H9 (cell line): ENCODE measurements around the gene ULK4. TPM values are rescaled to one million over a fixed set of nuclear protein-coding genes. Genes with fewer than 3 reads are reported as not detected.

ENCODE experiments used
- DNase-seq: peaks from one replicate; pipeline ENCODE4 v3.0.0-alpha.2; 2017
- H2AFZ ChIP-seq: one replicate; pipeline ENCODE4 v1.6.1; 2013; ENCODE audit warnings: mild to moderate bottlenecking, low read length, control low read depth, moderate library complexity
- H2AK5ac ChIP-seq: 2 replicates; pipeline ENCODE4 v1.6.1; 2013; ENCODE audit warnings: low read length, control low read depth, mixed read lengths; ENCODE audit not compliant: insufficient read length
- H2BK120ac ChIP-seq: one replicate; pipeline ENCODE4 v1.6.1; 2013; ENCODE audit warnings: low read depth, mild to moderate bottlenecking, low read length, control low read depth, inconsistent platforms; ENCODE audit not compliant: poor library complexity, severe bottlenecking
- H2BK12ac ChIP-seq: 2 replicates; pipeline ENCODE4 v1.6.1; 2013; ENCODE audit warnings: low read length, control low read depth, mixed read lengths, low read depth; ENCODE audit not compliant: insufficient read length
- H2BK15ac ChIP-seq: 2 replicates; pipeline ENCODE4 v1.6.1; 2013; ENCODE audit warnings: low read depth, low read length, control low read depth
- H2BK20ac ChIP-seq: one replicate; pipeline ENCODE4 v1.6.1; 2013; ENCODE audit warnings: low read depth, mild to moderate bottlenecking, low read length, control low read depth, inconsistent platforms; ENCODE audit not compliant: poor library complexity, severe bottlenecking
- H2BK5ac ChIP-seq: 2 replicates; pipeline ENCODE4 v1.6.1; 2013; ENCODE audit warnings: low read length, control low read depth, mixed read lengths; ENCODE audit not compliant: insufficient read length
- H3K14ac ChIP-seq: 2 replicates; pipeline ENCODE4 v1.6.1; 2013; ENCODE audit warnings: low read length, control low read depth; ENCODE audit not compliant: insufficient read depth
- H3K18ac ChIP-seq: 2 replicates; pipeline ENCODE4 v1.6.1; 2013; ENCODE audit warnings: low read depth, mild to moderate bottlenecking, mixed read lengths, low read length, control low read depth; ENCODE audit not compliant: insufficient read length
- H3K23ac ChIP-seq: 2 replicates; pipeline ENCODE4 v1.6.1; 2013; ENCODE audit warnings: low read length, control low read depth, mixed read lengths, low read depth; ENCODE audit not compliant: insufficient read length
- H3K23me2 ChIP-seq: 2 replicates; pipeline ENCODE4 v1.6.1; 2013; ENCODE audit warnings: low read depth, mild to moderate bottlenecking, mixed read lengths, low read length, control low read depth; ENCODE audit not compliant: insufficient read length, poor library complexity, severe bottlenecking
- H3K27ac ChIP-seq: 2 replicates; pipeline ENCODE4 v1.5.1; 2013; ENCODE audit warnings: low read length, control low read depth, mixed read lengths, low read depth; ENCODE audit not compliant: insufficient read length
- H3K27me3 ChIP-seq: 2 replicates; pipeline ENCODE4 v1.6.1; 2013; ENCODE audit warnings: low read length, control low read depth, inconsistent platforms; ENCODE audit not compliant: insufficient read depth
- H3K4ac ChIP-seq: 2 replicates; pipeline ENCODE4 v1.6.1; 2013; ENCODE audit warnings: low read depth, mild to moderate bottlenecking, control low read depth, inconsistent platforms, low read length, moderate library complexity
- H3K4me1 ChIP-seq: 2 replicates; pipeline ENCODE4 v1.6.1; 2013; ENCODE audit warnings: low read length, control low read depth, inconsistent platforms; ENCODE audit not compliant: insufficient read depth
- H3K4me2 ChIP-seq: 2 replicates; pipeline ENCODE4 v1.6.1; 2013; ENCODE audit warnings: low read length, control low read depth, mixed read lengths; ENCODE audit not compliant: insufficient read length, insufficient read depth
- H3K56ac ChIP-seq: 2 replicates; pipeline ENCODE4 v1.6.1; 2013; ENCODE audit warnings: low read depth, mild to moderate bottlenecking, mixed read lengths, low read length, control low read depth; ENCODE audit not compliant: insufficient read length
- H3K79me1 ChIP-seq: 2 replicates; pipeline ENCODE4 v1.6.1; 2013; ENCODE audit warnings: low read depth, mild to moderate bottlenecking, moderate library complexity, low read length, control low read depth, inconsistent platforms; ENCODE audit not compliant: insufficient read depth, poor library complexity, severe bottlenecking
- H3K79me2 ChIP-seq: 2 replicates; pipeline ENCODE4 v1.6.1; 2013; ENCODE audit warnings: low read length, control low read depth, inconsistent platforms; ENCODE audit not compliant: insufficient read depth
- H3K9ac ChIP-seq: 2 replicates; pipeline ENCODE4 v1.6.1; 2013; ENCODE audit warnings: low read length, control low read depth, mixed read lengths; ENCODE audit not compliant: insufficient read length; ENCODE audit errors: extremely low read depth
- H3K9me3 ChIP-seq: one replicate; pipeline ENCODE4 v1.6.1; 2013; ENCODE audit warnings: low read depth, low read length, inconsistent platforms; ENCODE audit not compliant: control insufficient read depth
- H3T11ph ChIP-seq: one replicate; pipeline ENCODE4 v1.6.1; 2013; ENCODE audit warnings: mild to moderate bottlenecking, low read length, control low read depth, inconsistent platforms
- H4K20me1 ChIP-seq: one replicate; pipeline ENCODE4 v1.6.1; 2013; ENCODE audit not compliant: control insufficient read depth, insufficient read length, insufficient read depth
- H4K5ac ChIP-seq: 2 replicates; pipeline ENCODE4 v1.6.1; 2013; ENCODE audit warnings: low read depth, mild to moderate bottlenecking, mixed read lengths, low read length, control low read depth; ENCODE audit not compliant: insufficient read length
- H4K8ac ChIP-seq: replicated peaks from 2 replicates; pipeline ENCODE4 v1.6.1; 2013; ENCODE audit warnings: low read length, control low read depth, mixed read lengths, low read depth; ENCODE audit not compliant: insufficient read length
- H4K91ac ChIP-seq: 2 replicates; pipeline ENCODE4 v1.6.1; 2013; ENCODE audit warnings: low read depth, mild to moderate bottlenecking, moderate library complexity, mixed read lengths, low read length, control low read depth; ENCODE audit not compliant: insufficient read length
- H3K27ac Mint-ChIP-seq, 3 experiments: 2 replicates in 2 of 3; 3 replicates in 1 of 3; pipeline ENCODE4 v1.8.0; 2020 to 2021; ENCODE audit warnings: mixed read lengths in 3 of 3, mild to moderate bottlenecking in 1 of 3, moderate library complexity in 1 of 3
- H3K27me3 Mint-ChIP-seq: 2 replicates; pipeline ENCODE4 v1.8.0; 2021; ENCODE audit warnings: low read depth, mild to moderate bottlenecking, moderate library complexity, mixed read lengths
- H3K36me3 Mint-ChIP-seq, 3 experiments: 2 replicates in 2 of 3; 3 replicates in 1 of 3; pipeline ENCODE4 v1.8.0; 2020 to 2021; ENCODE audit warnings: low read depth in 3 of 3, mixed read lengths in 3 of 3; ENCODE audit not compliant: insufficient read depth in 1 of 3
- H3K4me1 Mint-ChIP-seq, 2 experiments: 2 replicates each; pipeline ENCODE4 v1.8.0; 2020; ENCODE audit warnings: mixed read lengths in 2 of 2
- H3K4me3 Mint-ChIP-seq, 2 experiments: 2 replicates in 1 of 2; 3 replicates in 1 of 2; pipeline ENCODE4 v1.8.0; 2020 to 2021; ENCODE audit warnings: mild to moderate bottlenecking in 2 of 2, mixed read lengths in 2 of 2, moderate library complexity in 1 of 2
- H3K9me3 Mint-ChIP-seq, 2 experiments: 2 replicates in 1 of 2; 3 replicates in 1 of 2; pipeline ENCODE4 v1.8.0; 2020; ENCODE audit warnings: mild to moderate bottlenecking in 2 of 2, mixed read lengths in 2 of 2, moderate library complexity in 1 of 2
- CTCF ChIP-seq: fragments of 200-600 bp; sonication (generic); conservative IDR thresholded peaks from 3 replicates; pipeline ENCODE4 v1.8.0; 2021; ENCODE audit warnings: antibody characterized with exemption, mild to moderate bottlenecking
- WGBS: extraction: QIAGEN DNeasy Blood & Tissue Kit; methylation state at CpG from one replicate; pipeline ENCODE4 v1.1.7; 2013; ENCODE audit warnings: missing lambda C conversion rate, low lambda C conversion rate, mixed read lengths; ENCODE audit not compliant: insufficient read length; ENCODE audit errors: extremely low coverage; 5-methylcytosine and 5-hydroxymethylcytosine counted together
- total RNA-seq: library from RNA; stranded (reverse); gene quantifications from 2 replicates; pipeline ENCODE4 v1.2.1, GENCODE V29; 2021

The ULK4 gene
- total RNA-seq, 1 experiment from 2014 or later, result 12.9 TPM

GRCh38 chr3:41345788-41346187 lies 616.1 kb downstream of the ULK4 start:
- H4K20me1 ChIP-seq, result no peaks in the 10 kb centered on the region

More at GRCh38 chr3:41345788-41346187, 616.1 kb downstream of the ULK4 start:
- no peak for TF ChIP-seq CTCF
- H4K91ac ChIP-seq, result no peak overlapping the region
- no peak overlapping the region for H2BK120ac ChIP-seq
- H3K23ac ChIP-seq, result no peak overlapping the region
- no peak overlapping the region for H2AFZ ChIP-seq
- no peak overlapping the region for H3T11ph ChIP-seq
- H3K4me2 ChIP-seq, result no peak overlapping the region
- H3K9me3 ChIP-seq, result no peaks in the 10 kb centered on the region
- WGBS, result no CpG with 5 or more reads among the region's 5 CpGs
- H3K36me3 Mint-ChIP-seq, result peaks cover 4 to 14% (median 9%) of the 10 kb centered on the region in 3 experiments; a peak in 4 of 7 replicates
- H3K27me3 ChIP-seq, result no peaks in the 10 kb centered on the region
- no peak overlapping the region for H3K18ac ChIP-seq
- no peak overlapping the region for H2BK20ac ChIP-seq
- no peak overlapping the region for H3K9ac ChIP-seq
- H3K4me3 Mint-ChIP-seq, result no peak overlapping the region
- H3K23me2 ChIP-seq, result no peaks in the 10 kb centered on the region
- no peak overlapping the region for H4K5ac ChIP-seq
- no peak overlapping the region for H2BK5ac ChIP-seq
- H3K27ac Mint-ChIP-seq, result no peak overlapping the region
- H2AK5ac ChIP-seq, result no peak overlapping the region
- H3K4me1 ChIP-seq, result no peaks in the 10 kb centered on the region
- no peak overlapping the region for H3K4ac ChIP-seq
- no peaks in the 10 kb centered on the region; the same call in 1 of the 2 replicates for H3K27me3 Mint-ChIP-seq
- H3K79me1 ChIP-seq, result no peaks in the 10 kb centered on the region
- no peak overlapping the region for H2BK15ac ChIP-seq
- H3K4me1 Mint-ChIP-seq, result no peaks in the 10 kb centered on the region
- no peak overlapping the region for H2BK12ac ChIP-seq
- no peak for DNase-seq
- H4K8ac ChIP-seq, result no peak overlapping the region
- no peak overlapping the region for H3K27ac ChIP-seq
- H3K79me2 ChIP-seq, result no peaks in the 10 kb centered on the region
- no peak overlapping the region for H3K56ac ChIP-seq
- no peak overlapping the region for H3K14ac ChIP-seq
- peaks cover 18 to 19% of the 10 kb centered on the region in 2 experiments; a peak in 4 of 5 replicates for H3K9me3 Mint-ChIP-seq
